Measurements from ENCODE around the gene ETAA1. TPM values are rescaled to one million over a fixed set of nuclear protein-coding genes. Genes with fewer than 3 reads are reported as not detected.
A peak's percentile ranks its signal among the peaks of the same experiment; 100 is the strongest.

ETAA1 gene
- total and polyA plus RNA-seq, 2 of the 8 experiments (the other 6 are each of a cell fraction or from before 2014, with no cell fraction given), result 5.9 to 27.1 TPM

- peak; percentile 83 for TF ChIP-seq KDM5A (IDR thresholded peaks at IDR 0.05; ENCODE audit: low read length)
- TF ChIP-seq RBBP5 (IDR thresholded peaks at IDR 0.05; ENCODE audit: borderline replicate concordance, low read depth, low read length), result peak; percentile 99
- peak; percentile 100 for TF ChIP-seq ASH2L (IDR thresholded peaks at IDR 0.05; ENCODE audit: low read length)
- TF ChIP-seq JUND (IDR thresholded peaks at IDR 0.05; ENCODE audit: low read length), result 0 out of 2 replicates have a peak, but pooled peaks have one; percentile 28
- 0 out of 2 replicates have a peak, but pooled peaks have one; percentile 38 for TF ChIP-seq MAX (IDR thresholded peaks at IDR 0.05)
- TF ChIP-seq PHF8 (conservative IDR thresholded peaks at IDR 0.05; ENCODE audit: low read depth, low read length), result peak; percentile 95
- TF ChIP-seq TAF1 (IDR thresholded peaks at IDR 0.05; ENCODE audit: low read depth, low read length), result peak; percentile 97
- no peak for TF ChIP-seq SP1 (IDR thresholded peaks at IDR 0.05; ENCODE audit: low read depth, low read length)
- peak; percentile 91 for TF ChIP-seq TBP (IDR thresholded peaks at IDR 0.05; ENCODE audit: low read depth, low read length)
- TF ChIP-seq E2F6 (IDR thresholded peaks at IDR 0.05), result peak; percentile 23; the same call in 1 of the 2 replicates
- TF ChIP-seq HDAC6 (IDR thresholded peaks at IDR 0.05; ENCODE audit: low read depth, low read length), result no peak
- peak; percentile 77 for TF ChIP-seq POLR2AphosphoS5 (IDR thresholded peaks at IDR 0.05; ENCODE audit: low read depth, low read length)
These were observed at the start of gene ETAA1 (continued) for GRCh38 chr2:67397143-67397986.

Measured in H1 (cell line).